Stomach (tissue), 9 donors: ENCODE results near the gene KANK3. TPM values are rescaled to one million over a fixed set of nuclear protein-coding genes. Genes with fewer than 3 reads are reported as not detected.
A peak's percentile ranks its signal among the peaks of the same experiment; 100 is the strongest.

ENCODE experiments used
- DNase-seq, 2 donors: peaks; one replicate each; pipeline versions ENCODE4 v3.0.0 to v3.0.0-alpha.2; 2013 to 2019
- H3K27ac ChIP-seq, 5 donors: fragments of 200-600 bp in 4 of 5; sonication (generic) in 4 of 5; one replicate each; pipeline ENCODE4 v1.5.1; 2013 to 2019; ENCODE audit warnings: mild to moderate bottlenecking in 1 of 5, moderate library complexity in 1 of 5
- H3K27me3 ChIP-seq, 3 donors: fragments of 200-600 bp; sonication (generic); one replicate each; pipeline ENCODE4 v1.5.1; 2017 to 2019; ENCODE audit warnings: mixed run types in 1 of 3
- H3K36me3 ChIP-seq, 4 donors: fragments of 200-600 bp; sonication (generic); 1 replicate in 3 of 4; 2 replicates in 1 of 4; pipeline ENCODE4 v1.5.1; 2016 to 2019
- H3K4me1 ChIP-seq, 4 donors: fragments of 200-600 bp; sonication (generic); one replicate each; pipeline ENCODE4 v1.5.1; 2016 to 2019
- H3K4me3 ChIP-seq, 4 donors: fragments of 200-600 bp; sonication (generic) in 3 of 4; one replicate each; pipeline ENCODE4 v1.5.1; 2016 to 2019; ENCODE audit warnings: mild to moderate bottlenecking in 1 of 4
- H3K9me3 ChIP-seq, 4 donors: fragments of 200-600 bp; sonication (generic); one replicate each; pipeline ENCODE4 v1.5.1; 2016 to 2019
- CTCF ChIP-seq, 7 experiments: fragments of 450-650 bp in 4 of 7; fragments of 200-600 bp in 3 of 7; sonication (generic) in 3 of 7; IDR thresholded peaks; one replicate each; pipeline ENCODE4 v1.5.1; 2016 to 2019; ENCODE audit warnings: antibody characterized with exemption in 7 of 7, control low read depth in 2 of 7, mild to moderate bottlenecking in 1 of 7
- EP300 ChIP-seq: sonication (generic); formaldehyde crosslinking; IDR thresholded peaks from one replicate; pipeline ENCODE4 v1.6.1; 2017; ENCODE audit warnings: antibody characterized with exemption
- POLR2A ChIP-seq, 4 donors: fragments of 450-650 bp; IDR thresholded peaks; one replicate each; pipeline ENCODE4 v1.6.1; 2016; ENCODE audit warnings: antibody characterized with exemption in 4 of 4, control low read depth in 2 of 4, mild to moderate bottlenecking in 1 of 4, moderate library complexity in 1 of 4
- POLR2AphosphoS5 ChIP-seq, 3 donors: sonication (generic); formaldehyde crosslinking; IDR thresholded peaks; one replicate each; pipeline ENCODE4 v1.6.1; 2016; ENCODE audit warnings: antibody characterized with exemption in 3 of 3
- WGBS, 5 donors: extraction: QIAGEN DNeasy Blood & Tissue Kit in 3 of 5; methylation state at CpG; one replicate each; pipeline versions ENCODE4 v1.1.5 to v1.1.7; 2013 to 2018; 5-methylcytosine and 5-hydroxymethylcytosine counted together
- intact Hi-C: fragments of 100-400 bp; cut with DNase I; formaldehyde crosslinking; loops from one replicate; pipeline ENCODE4 v1.15.1; 2023; ENCODE audit warnings: low total_unique reads
- polyA plus RNA-seq, 3 donors: library from polyadenylated mRNA; stranded (reverse); fragments of 200-250 nt; gene quantifications; one replicate each; pipeline ENCODE4 v1.2.3, GENCODE V29; 2013
- total RNA-seq, 5 donors: library from RNA; depleted of rRNA; stranded (reverse); fragments of >200 nt; gene quantifications; one replicate each; pipeline versions ENCODE4 v1.1.0 to v1.2.3, GENCODE V29; 2014 to 2016
- donor health status: healthy with polysubstance abuse.
- donor health status: Bipolar disorder and iron deficiency.
- donor health status: healthy.

KANK3 gene
- total and polyA plus RNA-seq, 8 donors: 4.4 to 72.4 (median 7.2) TPM; not detected in 1

- Histone ChIP-seq H3K36me3 (peaks cover 37 to 63% (median 61%) of the 10 kb centered on the region in 4 donors), H3K4me1 (peaks cover 27 to 44% (median 39%) of the 10 kb centered on the region in 4 donors), H3K27me3 (no peaks in the 10 kb centered on the region), H3K27ac (peak overlapping the region in 1 of 5 donors; percentile 14), H3K4me3 (no peak overlapping the region), H3K9me3 (no peaks in the 10 kb centered on the region)
- intact Hi-C loops: no loop called here
- 90 to 97% (median 95%) methylated on average over 17 of the region's 17 CpGs for WGBS, 5 donors
- TF ChIP-seq CTCF (IDR thresholded peaks at IDR 0.05) (no peak), POLR2AphosphoS5 (IDR thresholded peaks at IDR 0.05) (no peak), POLR2A (IDR thresholded peaks at IDR 0.05) (no peak), EP300 (no peak)
- DNase-seq: peak in 1 of 2 donors; percentile 20
These were observed 32.6 kb downstream of the KANK3 start for GRCh38 chr19:8310342-8311055.

GRCh38 chr19:8308891-8309291, 34.2 kb downstream of the KANK3 start:
- H3K4me3 ChIP-seq: peak overlapping the region; percentile 58 to 70 (median 64)
- WGBS, 5 donors: 68 to 82% (median 70%) methylated on average over 17 of the region's 17 CpGs
- intact Hi-C loops: no loop called here
- H3K4me1 ChIP-seq: peaks cover 27 to 44% (median 39%) of the 10 kb centered on the region in 4 donors
- H3K27me3 ChIP-seq: no peaks in the 10 kb centered on the region
- TF ChIP-seq POLR2A (IDR thresholded peaks at IDR 0.05) (no peak), CTCF (IDR thresholded peaks at IDR 0.05) (no peak), EP300 (no peak), POLR2AphosphoS5 (IDR thresholded peaks at IDR 0.05) (no peak)
- peak in 1 of 2 donors; percentile 23 for DNase-seq
- peaks cover 21 to 49% (median 47%) of the 10 kb centered on the region in 4 donors for H3K36me3 ChIP-seq
- no peaks in the 10 kb centered on the region for H3K9me3 ChIP-seq
- H3K27ac ChIP-seq: peak overlapping the region in 4 of 5 donors; percentile 72 to 87 (median 81)

GRCh38 chr19:8307965-8308866, 34.8 kb downstream of the KANK3 start, which contains the start of gene CD320:
Gene CD320, minus strand, starts transcription at chr19:8308358. Its CDS starts 68 bp downstream, at chr19:8308290.
- H3K36me3 ChIP-seq: peaks cover 20 to 49% (median 44%) of the 10 kb centered on the region in 4 donors
- WGBS, 5 donors: 0 to 1% (median 0%) methylated on average over 31 to 63 of the region's 63 CpGs
- no peaks in the 10 kb centered on the region for H3K27me3 ChIP-seq
- TF ChIP-seq EP300: no peak
- no peak for TF ChIP-seq CTCF (IDR thresholded peaks at IDR 0.05)
- TF ChIP-seq POLR2A (IDR thresholded peaks at IDR 0.05): no peak
- peak; percentile 33 to 91 (median 66) for TF ChIP-seq POLR2AphosphoS5 (IDR thresholded peaks at IDR 0.05)
- peak within 1 kb of the TSS; percentile 58 to 70 (median 64) for H3K4me3 ChIP-seq
- H3K4me1 ChIP-seq: peaks cover 27 to 44% (median 39%) of the 10 kb centered on the region in 4 donors
- intact Hi-C loops: no loop called here
- DNase-seq: peak; percentile 93 to 96
- no peaks in the 10 kb centered on the region for H3K9me3 ChIP-seq
- peak within 1 kb of the TSS; percentile 52 to 87 (median 80) for H3K27ac ChIP-seq

DNA sequence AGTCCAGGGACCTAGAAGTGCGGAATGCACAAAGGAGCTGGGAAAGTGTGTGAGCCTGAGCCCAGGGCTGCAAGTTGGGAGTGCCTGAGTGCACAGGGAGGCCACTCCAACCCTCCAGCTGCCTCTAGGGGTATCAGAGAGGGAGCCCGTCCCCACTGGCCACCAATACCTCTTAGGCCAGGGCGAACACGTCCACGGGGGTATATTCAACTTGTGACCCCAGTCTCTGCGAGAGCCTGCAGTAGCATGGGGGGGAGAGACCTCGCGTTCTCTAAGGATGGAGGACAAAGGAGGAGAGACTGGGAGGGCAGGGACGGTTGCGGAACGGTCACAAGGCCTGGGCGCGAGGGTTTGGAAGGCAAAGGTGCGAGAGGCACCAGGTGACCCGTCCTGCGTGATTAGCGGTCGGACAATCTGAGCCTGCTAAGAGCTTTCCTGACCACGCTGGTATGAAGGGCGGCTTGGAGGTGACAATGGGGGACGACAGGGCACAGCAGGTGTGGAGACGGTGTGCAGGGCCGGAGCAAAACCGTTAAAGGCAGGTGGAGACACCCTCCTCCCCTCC, 35.6 kb downstream of the KANK3 start:
- WGBS, 5 donors: 7 to 16% (median 12%) methylated on average over 23 to 24 of the region's 24 CpGs
- H3K4me1 ChIP-seq: peaks cover 27 to 44% (median 41%) of the 10 kb centered on the region in 4 donors
- H3K27me3 ChIP-seq: no peaks in the 10 kb centered on the region
- intact Hi-C loops: no loop called here
- H3K9me3 ChIP-seq: no peaks in the 10 kb centered on the region
- H3K4me3 ChIP-seq: peak overlapping the region; percentile 58 to 70 (median 64)
- H3K36me3 ChIP-seq: peaks cover 20 to 46% (median 38%) of the 10 kb centered on the region in 4 donors
- peak overlapping the region; percentile 52 to 87 (median 80) for H3K27ac ChIP-seq
- peak; percentile 25 to 29 for DNase-seq
- TF ChIP-seq POLR2AphosphoS5 (IDR thresholded peaks at IDR 0.05): no peak
- no peak for TF ChIP-seq POLR2A (IDR thresholded peaks at IDR 0.05)
- TF ChIP-seq EP300: no peak
